ENCODE data around the gene ARGFX. TPM values are rescaled to one million over a fixed set of nuclear protein-coding genes. Genes with fewer than 3 reads are reported as not detected.

Gene ARGFX
- total RNA-seq, 4 donors from 2014 or later = not detected

DNA sequence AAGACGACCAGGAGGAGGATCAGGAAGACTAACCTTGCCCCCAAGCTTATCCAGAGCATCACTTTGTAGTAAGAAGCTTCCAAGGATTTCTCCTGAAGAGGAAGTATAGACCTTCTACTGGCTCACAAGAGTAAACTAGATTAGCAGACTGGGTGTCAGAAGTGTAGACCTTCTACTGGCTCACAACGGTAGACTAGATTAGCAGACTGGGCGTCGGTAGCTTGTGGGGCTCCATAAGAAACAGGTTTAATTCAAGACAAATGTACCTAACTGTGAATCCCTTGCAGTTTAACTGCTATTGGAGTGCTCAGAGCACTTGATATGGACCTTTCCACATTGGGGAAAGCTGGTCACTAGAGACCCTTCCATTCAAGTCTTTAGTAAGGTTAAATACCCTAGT is 38.4 kb downstream of the ARGFX start:
- intact Hi-C loops (cut with DNase I) = no loop called here
- H3K4me3 ChIP-seq = no peak overlapping the region
- H3K27me3 ChIP-seq = no peaks in the 10 kb centered on the region
- TF ChIP-seq EP300 (IDR thresholded peaks at IDR 0.05) = no peak
- TF ChIP-seq, protein P1, sequence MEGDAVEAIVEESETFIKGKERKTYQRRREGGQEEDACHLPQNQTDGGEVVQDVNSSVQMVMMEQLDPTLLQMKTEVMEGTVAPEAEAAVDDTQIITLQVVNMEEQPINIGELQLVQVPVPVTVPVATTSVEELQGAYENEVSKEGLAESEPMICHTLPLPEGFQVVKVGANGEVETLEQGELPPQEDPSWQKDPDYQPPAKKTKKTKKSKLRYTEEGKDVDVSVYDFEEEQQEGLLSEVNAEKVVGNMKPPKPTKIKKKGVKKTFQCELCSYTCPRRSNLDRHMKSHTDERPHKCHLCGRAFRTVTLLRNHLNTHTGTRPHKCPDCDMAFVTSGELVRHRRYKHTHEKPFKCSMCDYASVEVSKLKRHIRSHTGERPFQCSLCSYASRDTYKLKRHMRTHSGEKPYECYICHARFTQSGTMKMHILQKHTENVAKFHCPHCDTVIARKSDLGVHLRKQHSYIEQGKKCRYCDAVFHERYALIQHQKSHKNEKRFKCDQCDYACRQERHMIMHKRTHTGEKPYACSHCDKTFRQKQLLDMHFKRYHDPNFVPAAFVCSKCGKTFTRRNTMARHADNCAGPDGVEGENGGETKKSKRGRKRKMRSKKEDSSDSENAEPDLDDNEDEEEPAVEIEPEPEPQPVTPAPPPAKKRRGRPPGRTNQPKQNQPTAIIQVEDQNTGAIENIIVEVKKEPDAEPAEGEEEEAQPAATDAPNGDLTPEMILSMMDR (IDR thresholded peaks at IDR 0.05) = no peak
- TF ChIP-seq POLR2A (IDR thresholded peaks at IDR 0.05; ENCODE audit: low read depth) = no peak
- H3K9me3 ChIP-seq = no peaks in the 10 kb centered on the region
- DNase-seq (ENCODE audit: extremely low spot score) = no peak
- peaks cover 0 to 12% (median 7%) of the 10 kb centered on the region in 4 donors for H3K4me1 ChIP-seq
- no peak overlapping the region for H3K27ac ChIP-seq (replicated peaks in 1 of 4)
- no peaks in the 10 kb centered on the region for H3K36me3 ChIP-seq
- 86% methylated on average over 4 of the region's 4 CpGs for WGBS

Other genes starting within 250 kb of the ARGFX start
- gene POLQ, start 22.0 kb upstream of the ARGFX start, total RNA-seq = under 1 TPM; under 0.01 to 0.40 (median 0.15) TPM
- gene FBXO40, start 25.4 kb downstream of the ARGFX start, total RNA-seq = not detected
- 10 to 100 TPM; 20.5 to 71.7 (median 35.5) TPM for gene HCLS1, start 93.0 kb downstream of the ARGFX start, total RNA-seq
- 10 to 100 TPM; 55.7 to 73.9 (median 69.3) TPM for gene GOLGB1, start 181.8 kb downstream of the ARGFX start, total RNA-seq

Data from esophagus muscularis mucosa (tissue), 4 donors.